ENCODE data around the gene TMPRSS2.

GRCh38 chr21:41530366-41530765, 22.4 kb upstream of the TMPRSS2 start:
- TF ChIP-seq CTCF (IDR thresholded peaks at IDR 0.05) = no peak
- TF ChIP-seq POLR2A (IDR thresholded peaks at IDR 0.05) = no peak
